Lung (tissue), 12 donors: ENCODE results near the gene FAM222A. TPM values are rescaled to one million over a fixed set of nuclear protein-coding genes. Genes with fewer than 3 reads are reported as not detected.

Experiments
- ATAC-seq: fragments of 200-7000 bp; cut with Tn5 transposase; one replicate; pipeline ENCODE4 v1.9.1; 2020; ENCODE audit warnings: moderate number of reproducible peaks; ENCODE audit not compliant: insufficient read depth, low FRiP score
- DNase-seq, 3 donors: peaks; one replicate each; pipeline ENCODE4 v3.0.0-alpha.2; 2013 to 2017
- H3K27ac ChIP-seq, 2 donors: one replicate each; pipeline ENCODE4 v1.5.1; 2013; ENCODE audit warnings: mild to moderate bottlenecking in 2 of 2, moderate library complexity in 2 of 2, control low read depth in 1 of 2, inconsistent platforms in 1 of 2, low read depth in 1 of 2, low read length in 1 of 2
- H3K27me3 ChIP-seq, 3 donors: one replicate each; pipeline ENCODE4 v1.5.1; 2013; ENCODE audit warnings: low read length in 2 of 3; ENCODE audit not compliant: control insufficient read depth in 3 of 3, insufficient read depth in 3 of 3
- H3K36me3 ChIP-seq, 4 donors: one replicate each; pipeline ENCODE4 v1.5.1; 2013; ENCODE audit warnings: low read length in 4 of 4, mild to moderate bottlenecking in 1 of 4, moderate library complexity in 1 of 4; ENCODE audit not compliant: control insufficient read depth in 4 of 4, insufficient read depth in 4 of 4
- H3K4me1 ChIP-seq, 5 donors: one replicate each; pipeline ENCODE4 v1.5.1; 2013; ENCODE audit warnings: low read length in 5 of 5, mild to moderate bottlenecking in 2 of 5, moderate library complexity in 1 of 5; ENCODE audit not compliant: control insufficient read depth in 5 of 5, insufficient read depth in 5 of 5
- H3K4me3 ChIP-seq: one replicate; pipeline ENCODE4 v1.5.1; 2013; ENCODE audit warnings: mild to moderate bottlenecking, control low read depth, moderate library complexity
- H3K9ac ChIP-seq, 2 donors: one replicate each; pipeline ENCODE4 v1.5.1; 2013; ENCODE audit warnings: low read length in 2 of 2, control low read depth in 1 of 2; ENCODE audit not compliant: insufficient read depth in 1 of 2
- H3K9me3 ChIP-seq, 4 donors: one replicate each; pipeline ENCODE4 v1.5.1; 2013; ENCODE audit warnings: low read length in 3 of 4, mild to moderate bottlenecking in 1 of 4, moderate library complexity in 1 of 4; ENCODE audit not compliant: control insufficient read depth in 4 of 4, insufficient read depth in 3 of 4
- CTCF ChIP-seq: IDR thresholded peaks from 2 replicates; pipeline ENCODE4 v1.5.1; 2012; ENCODE audit warnings: mild to moderate bottlenecking; ENCODE audit errors: control extremely low read depth, extremely low read depth
- WGBS, 2 donors: extraction: QIAGEN DNeasy Blood & Tissue Kit; methylation state at CpG; one replicate each; pipeline ENCODE4 v1.1.7; 2013; 5-methylcytosine and 5-hydroxymethylcytosine counted together
- polyA plus RNA-seq, 2 donors: library from polyadenylated mRNA; stranded (reverse); fragments of 200-250 nt; gene quantifications; one replicate each; pipeline ENCODE4 v1.2.1, GENCODE V29; 2013
- total RNA-seq, 2 donors: library from RNA; depleted of rRNA in 1 of 2; stranded (reverse); fragments of >200 nt in 1 of 2; gene quantifications; one replicate each; pipeline ENCODE4 v1.2.1, GENCODE V29; 2014 to 2021
- donor health status: control.
- donor health status: control.
- donor health status: Bipolar disorder and iron deficiency.
- donor health status: healthy.
- donor health status: DM: yes; HTN: yes; CAD: no.

The FAM222A gene
- total and polyA plus RNA-seq, 4 donors = 0.28 to 2.6 (median 1.1) TPM

GRCh38 chr12:109675411-109675810, 38.2 kb upstream of the FAM222A start:
- WGBS, 2 donors = 74 to 88% methylated on average over 6 of the region's 6 CpGs
- H3K27ac ChIP-seq = no peak overlapping the region
- no peak for DNase-seq
- no peaks in the 10 kb centered on the region for H3K27me3 ChIP-seq
- no peak overlapping the region for H3K9ac ChIP-seq
- ATAC-seq = no peak
- H3K9me3 ChIP-seq = peaks cover 0 to 7% (median 0%) of the 10 kb centered on the region in 4 donors
- TF ChIP-seq CTCF = no peak
- no peaks in the 10 kb centered on the region for H3K36me3 ChIP-seq
- peaks cover 0 to 2% (median 0%) of the 10 kb centered on the region in 5 donors for H3K4me1 ChIP-seq
- H3K4me3 ChIP-seq = no peak overlapping the region

GRCh38 chr12:109677279-109677691, 36.3 kb upstream of the FAM222A start:
- WGBS, 2 donors = 65 to 69% methylated on average over 12 of the region's 12 CpGs
- no peaks in the 10 kb centered on the region for H3K27me3 ChIP-seq
- no peak for DNase-seq

GRCh38 chr12:109678719-109679118, 34.9 kb upstream of the FAM222A start:
- H3K9ac ChIP-seq = no peak overlapping the region
- ATAC-seq (no peak), DNase-seq (peak in 1 of 3 donors; percentile 12)
- H3K36me3 ChIP-seq = no peaks in the 10 kb centered on the region
- no peaks in the 10 kb centered on the region for H3K27me3 ChIP-seq
- H3K27ac ChIP-seq = no peak overlapping the region
- H3K4me1 ChIP-seq = peaks cover 0 to 4% (median 0%) of the 10 kb centered on the region in 5 donors
- WGBS, 2 donors = 33% methylated on average over 7 of the region's 7 CpGs
- no peak overlapping the region for H3K4me3 ChIP-seq
- H3K9me3 ChIP-seq = no peaks in the 10 kb centered on the region
- no peak for TF ChIP-seq CTCF

More at GRCh38 chr12:109677279-109677691, 36.3 kb upstream of the FAM222A start:
- Histone ChIP-seq H3K4me1 (peaks cover 0 to 4% (median 0%) of the 10 kb centered on the region in 5 donors), H3K9ac (no peak overlapping the region), H3K4me3 (no peak overlapping the region), H3K9me3 (peaks cover 0 to 4% (median 0%) of the 10 kb centered on the region in 4 donors), H3K36me3 (no peaks in the 10 kb centered on the region), H3K27ac (no peak overlapping the region)
- TF ChIP-seq CTCF = no peak
- ATAC-seq = no peak
